ENCODE data around the gene ARFIP1.
"Not testable (repeated sequence)": the region's sequence is repeated elsewhere in the genome, so short reads cannot be mapped to it uniquely, and the experiment has no call there.

The ARFIP1 gene

GRCh38 chr4:152785639-152786615 lies 6.2 kb downstream of the ARFIP1 start:
- DNase-seq (ENCODE audit: low read depth in 2 of 2) = no peak

GRCh38 chr4:152786627-152787026 lies 6.9 kb downstream of the ARFIP1 start:
- DNase-seq (ENCODE audit: low read depth in 2 of 2) = no peak

GRCh38 chr4:152795891-152796290 lies 16.1 kb downstream of the ARFIP1 start:
- DNase-seq (ENCODE audit: low read depth in 2 of 2) = no peak

GRCh38 chr4:152803541-152803940 lies 23.8 kb downstream of the ARFIP1 start:
- DNase-seq (ENCODE audit: low read depth in 2 of 2) = no peak

- DNase-seq (ENCODE audit: low read depth in 2 of 2) = no peak
Measured at GRCh38 chr4:152805071-152805650, 25.4 kb downstream of the ARFIP1 start.

- no peak for DNase-seq (ENCODE audit: low read depth in 2 of 2)
Measured at GRCh38 chr4:152805818-152806217, 26.1 kb downstream of the ARFIP1 start.

- no peak for DNase-seq (ENCODE audit: low read depth in 2 of 2)
Measured at GRCh38 chr4:152806501-152807125, 26.9 kb downstream of the ARFIP1 start.

GRCh38 chr4:152807294-152807829 lies 27.6 kb downstream of the ARFIP1 start:
- DNase-seq (ENCODE audit: low read depth in 2 of 2) = no peak

- no peak for DNase-seq (ENCODE audit: low read depth in 2 of 2)
Measured at GRCh38 chr4:152808670-152809069, 28.9 kb downstream of the ARFIP1 start.

GRCh38 chr4:152810715-152811287 lies 31.0 kb downstream of the ARFIP1 start:
- DNase-seq (ENCODE audit: low read depth in 2 of 2) = no peak

GRCh38 chr4:152815078-152815477 lies 35.3 kb downstream of the ARFIP1 start:
- no peak for DNase-seq (ENCODE audit: low read depth in 2 of 2)

- no peak for DNase-seq (ENCODE audit: low read depth in 2 of 2)
Measured at GRCh38 chr4:152817331-152817730, 37.6 kb downstream of the ARFIP1 start.

- DNase-seq (ENCODE audit: low read depth in 2 of 2) = no peak
Measured at GRCh38 chr4:152819026-152819645, 39.4 kb downstream of the ARFIP1 start.

GRCh38 chr4:152820073-152820472 lies 40.3 kb downstream of the ARFIP1 start:
- no peak for DNase-seq (ENCODE audit: low read depth in 2 of 2)

GRCh38 chr4:152822323-152822722 lies 42.6 kb downstream of the ARFIP1 start:
- no peak for DNase-seq (ENCODE audit: low read depth in 2 of 2)

GRCh38 chr4:152824561-152824960 lies 44.8 kb downstream of the ARFIP1 start:
- no peak for DNase-seq (ENCODE audit: low read depth in 2 of 2)

GRCh38 chr4:152825336-152825735 lies 45.6 kb downstream of the ARFIP1 start:
- no peak for DNase-seq (ENCODE audit: low read depth in 2 of 2)

GRCh38 chr4:152828122-152828521 lies 48.4 kb downstream of the ARFIP1 start:
- DNase-seq (ENCODE audit: low read depth in 2 of 2) = no peak

- DNase-seq (ENCODE audit: low read depth in 2 of 2) = no peak
Measured at GRCh38 chr4:152831416-152831815, 51.7 kb downstream of the ARFIP1 start.

- no peak for DNase-seq (ENCODE audit: low read depth in 2 of 2)
Measured at GRCh38 chr4:152836936-152837335, 57.2 kb downstream of the ARFIP1 start.

GRCh38 chr4:152839729-152840128 lies 60.0 kb downstream of the ARFIP1 start:
- not testable (repeated sequence) for DNase-seq (ENCODE audit: low read depth in 2 of 2)
